ENCODE results near the gene C10orf71. TPM values are rescaled to one million over a fixed set of nuclear protein-coding genes. Genes with fewer than 3 reads are reported as not detected.

C10orf71 gene
- total and polyA plus RNA-seq, 12 donors, result 0.08 to 0.10 TPM; not detected in 10

GRCh38 chr10:49309691-49310411 lies 10.9 kb downstream of the C10orf71 start:
- 65 to 78% (median 69%) methylated on average over 9 of the region's 9 CpGs for WGBS, 4 donors
- Histone ChIP-seq H3K4me1 (replicated peaks in 1 of 2) (peaks cover 0 to 4% of the 10 kb centered on the region in 2 donors), H3K27ac (peak overlapping the region in 2 of 5 donors; percentile 39 to 55), H3K9me3 (replicated peaks in 1 of 3) (no peaks in the 10 kb centered on the region), H3K36me3 (replicated peaks in 1 of 2) (no peaks in the 10 kb centered on the region), H3K27me3 (no peaks in the 10 kb centered on the region), H3K4me3 (no peak overlapping the region)
- intact Hi-C loops (cut with DNase I), result no loop called here
- no peak for TF ChIP-seq POLR2A (IDR thresholded peaks at IDR 0.05)
- TF ChIP-seq, protein P1, sequence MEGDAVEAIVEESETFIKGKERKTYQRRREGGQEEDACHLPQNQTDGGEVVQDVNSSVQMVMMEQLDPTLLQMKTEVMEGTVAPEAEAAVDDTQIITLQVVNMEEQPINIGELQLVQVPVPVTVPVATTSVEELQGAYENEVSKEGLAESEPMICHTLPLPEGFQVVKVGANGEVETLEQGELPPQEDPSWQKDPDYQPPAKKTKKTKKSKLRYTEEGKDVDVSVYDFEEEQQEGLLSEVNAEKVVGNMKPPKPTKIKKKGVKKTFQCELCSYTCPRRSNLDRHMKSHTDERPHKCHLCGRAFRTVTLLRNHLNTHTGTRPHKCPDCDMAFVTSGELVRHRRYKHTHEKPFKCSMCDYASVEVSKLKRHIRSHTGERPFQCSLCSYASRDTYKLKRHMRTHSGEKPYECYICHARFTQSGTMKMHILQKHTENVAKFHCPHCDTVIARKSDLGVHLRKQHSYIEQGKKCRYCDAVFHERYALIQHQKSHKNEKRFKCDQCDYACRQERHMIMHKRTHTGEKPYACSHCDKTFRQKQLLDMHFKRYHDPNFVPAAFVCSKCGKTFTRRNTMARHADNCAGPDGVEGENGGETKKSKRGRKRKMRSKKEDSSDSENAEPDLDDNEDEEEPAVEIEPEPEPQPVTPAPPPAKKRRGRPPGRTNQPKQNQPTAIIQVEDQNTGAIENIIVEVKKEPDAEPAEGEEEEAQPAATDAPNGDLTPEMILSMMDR (IDR thresholded peaks at IDR 0.05), result no peak
- no peak for DNase-seq

- no peaks in the 10 kb centered on the region for H3K27me3 ChIP-seq
- H3K4me3 ChIP-seq, result no peak overlapping the region
- 71 to 82% (median 74%) methylated on average over 5 of the region's 5 CpGs for WGBS, 4 donors
- H3K9me3 ChIP-seq (replicated peaks in 1 of 3), result no peaks in the 10 kb centered on the region
- TF ChIP-seq, protein P1 (IDR thresholded peaks at IDR 0.05), result no peak
- no peak for TF ChIP-seq POLR2A (IDR thresholded peaks at IDR 0.05)
- H3K27ac ChIP-seq, result peak overlapping the region in 2 of 5 donors; percentile 39 to 55
- H3K36me3 ChIP-seq (replicated peaks in 1 of 2), result no peaks in the 10 kb centered on the region
- no peak for DNase-seq
- intact Hi-C loops (cut with DNase I), result no loop called here
- H3K4me1 ChIP-seq (replicated peaks in 1 of 2), result peaks cover 0 to 4% of the 10 kb centered on the region in 2 donors
Measured at GRCh38 chr10:49310460-49310859, 11.5 kb downstream of the C10orf71 start.

DNA sequence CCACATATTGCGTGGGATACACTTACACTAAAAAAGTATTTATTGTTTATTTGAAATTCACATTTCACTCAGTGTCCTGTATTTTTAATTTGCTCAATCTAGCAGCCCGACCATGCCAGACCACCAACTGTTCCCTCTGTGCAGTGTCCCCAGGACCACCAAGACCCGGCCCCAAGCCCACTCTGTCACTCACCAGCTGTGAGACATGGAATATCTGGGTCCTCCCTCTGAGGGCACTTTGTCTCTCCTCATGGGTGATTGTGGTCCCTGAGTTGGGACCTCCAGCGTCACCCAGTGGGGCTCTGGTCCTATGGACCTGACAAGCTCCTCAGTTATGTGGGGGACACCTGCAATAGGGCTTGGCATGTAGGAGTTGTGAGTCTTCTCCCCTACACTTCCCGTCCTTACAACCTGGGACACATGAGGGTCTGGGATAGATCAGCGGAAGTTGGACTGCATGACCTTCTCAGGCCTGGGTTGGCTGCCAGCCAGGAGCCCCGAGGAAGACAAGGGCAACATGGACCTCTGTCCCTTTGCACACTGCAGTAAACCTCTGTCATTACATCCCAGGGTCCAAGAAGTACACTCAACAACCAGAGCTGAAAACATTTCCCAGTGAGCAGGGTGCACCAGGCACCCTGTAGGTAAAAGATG lies 12.1 kb downstream of the C10orf71 start:
- H3K9me3 ChIP-seq (replicated peaks in 1 of 3), result no peaks in the 10 kb centered on the region
- H3K27ac ChIP-seq, result peak overlapping the region in 2 of 5 donors; percentile 3 to 70
- DNase-seq, result no peak
- no peak overlapping the region for H3K4me3 ChIP-seq
- peaks cover 0 to 4% of the 10 kb centered on the region in 2 donors for H3K4me1 ChIP-seq (replicated peaks in 1 of 2)
- 63 to 91% (median 72%) methylated on average over 5 to 7 of the region's 7 CpGs for WGBS, 4 donors
- H3K27me3 ChIP-seq, result no peaks in the 10 kb centered on the region
- H3K36me3 ChIP-seq (replicated peaks in 1 of 2), result no peaks in the 10 kb centered on the region
- TF ChIP-seq, protein P1 (IDR thresholded peaks at IDR 0.05), result no peak
- no peak for TF ChIP-seq POLR2A (IDR thresholded peaks at IDR 0.05)
- intact Hi-C loops (cut with DNase I), result no loop called here

- intact Hi-C loops (cut with DNase I), result no loop called here
- 62 to 70% (median 66%) methylated on average over 4 of the region's 4 CpGs for WGBS, 4 donors
Measured at GRCh38 chr10:49311555-49312236, 12.7 kb downstream of the C10orf71 start.

More at GRCh38 chr10:49311555-49312236, 12.7 kb downstream of the C10orf71 start:
- Histone ChIP-seq H3K4me3 (no peak overlapping the region), H3K27ac (peak overlapping the region in 1 of 5 donors; percentile 70), H3K9me3 (replicated peaks in 1 of 3) (no peaks in the 10 kb centered on the region), H3K36me3 (replicated peaks in 1 of 2) (no peaks in the 10 kb centered on the region), H3K27me3 (no peaks in the 10 kb centered on the region), H3K4me1 (replicated peaks in 1 of 2) (peaks cover 0 to 4% of the 10 kb centered on the region in 2 donors)
- DNase-seq, result no peak
- TF ChIP-seq, protein P1 (IDR thresholded peaks at IDR 0.05), result no peak
- TF ChIP-seq POLR2A (IDR thresholded peaks at IDR 0.05), result no peak
